ENCODE data around the gene ZNF768. TPM values are rescaled to one million over a fixed set of nuclear protein-coding genes. Genes with fewer than 3 reads are reported as not detected.
A peak's percentile ranks its signal among the peaks of the same experiment; 100 is the strongest.

ZNF768 gene
- total and polyA plus RNA-seq, 2 of the 13 experiments (the other 11 are each of a cell fraction or from before 2014, with no cell fraction given): 26.7 to 34.4 TPM

DNA sequence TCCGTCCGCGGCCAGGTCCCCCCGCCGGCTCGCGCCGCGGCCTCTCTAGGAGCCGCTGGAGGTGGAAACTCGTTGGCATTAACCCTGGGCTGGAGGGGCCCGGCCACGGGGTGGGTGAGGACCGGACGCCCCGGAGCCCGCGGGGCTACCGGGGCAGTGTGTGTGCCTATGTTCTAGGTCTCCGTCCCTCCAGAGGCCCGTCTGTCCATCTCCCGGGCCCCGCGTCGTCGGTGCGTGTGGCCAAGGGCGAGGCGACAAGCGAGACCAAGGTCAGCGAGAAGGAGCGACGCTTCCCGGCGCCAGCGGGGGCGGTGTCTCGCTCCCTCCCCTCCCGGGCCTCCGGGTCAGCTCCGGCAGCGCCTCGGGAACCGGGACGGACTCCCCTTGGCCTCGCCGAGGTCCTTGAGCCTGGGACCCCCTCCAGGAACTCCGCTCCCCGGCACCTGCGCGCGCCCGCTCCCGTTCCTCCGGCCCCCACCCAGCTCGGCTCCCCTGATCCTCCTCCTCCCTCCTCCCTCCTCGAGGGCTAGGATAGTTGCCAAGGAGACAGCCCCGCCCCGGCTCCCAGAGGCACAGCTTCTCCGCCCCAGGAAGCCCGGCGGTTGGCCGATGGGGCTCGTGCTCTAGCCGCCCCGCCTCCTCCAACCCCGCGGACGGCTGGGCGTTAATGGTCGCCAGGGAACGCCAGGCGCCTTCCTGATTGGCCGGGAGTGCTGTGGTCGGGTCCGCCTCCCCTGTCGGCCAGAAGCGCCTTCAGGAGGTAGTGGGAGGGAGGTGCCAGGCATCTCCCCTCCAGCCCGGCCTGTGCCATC is 663 bp upstream of the ZNF768 start (continued):
- TF ChIP-seq LCORL (IDR thresholded peaks at IDR 0.05) (no peak), LCORL (CRISPR knock-in tag; IDR thresholded peaks at IDR 0.05) (peak; percentile 81), HNRNPH1 (optimal IDR thresholded peaks at IDR 0.05; ENCODE audit: low read depth, low read length) (no peak), ZNF274 (CRISPR knock-in tag; IDR thresholded peaks at IDR 0.05) (peak; percentile 79; the same call in 1 of the 2 replicates), BRCA1 (CRISPR knock-in tag; IDR thresholded peaks at IDR 0.05) (no peak; the same call in 1 of the 2 replicates), ZNF441 (CRISPR knock-in tag; IDR thresholded peaks at IDR 0.05; ENCODE audit: borderline replicate concordance) (no peak; the same call in 1 of the 2 replicates), ZNF292 (CRISPR knock-in tag; IDR thresholded peaks at IDR 0.05; ENCODE audit: borderline replicate concordance, low read depth) (peak; percentile 70; the same call in 1 of the 2 replicates), ZNF333 (CRISPR knock-in tag; IDR thresholded peaks at IDR 0.05; ENCODE audit: borderline replicate concordance) (0 out of 2 replicates have a peak, but pooled peaks have one; percentile 83), RXRB (CRISPR knock-in tag; IDR thresholded peaks at IDR 0.05; ENCODE audit: borderline replicate concordance) (peak; percentile 31; the same call in 1 of the 2 replicates), RBM22 (optimal IDR thresholded peaks at IDR 0.05; ENCODE audit: low read length) (no peak), KAT7 (CRISPR knock-in tag; IDR thresholded peaks at IDR 0.05; ENCODE audit: borderline replicate concordance) (peak; percentile 42; the same call in 1 of the 2 replicates), ZFP41 (CRISPR knock-in tag; IDR thresholded peaks at IDR 0.05; ENCODE audit: borderline replicate concordance) (no peak), ZNF709 (CRISPR knock-in tag; IDR thresholded peaks at IDR 0.05) (peak; percentile 64; the same call in 1 of the 2 replicates), ZNF232 (CRISPR knock-in tag; IDR thresholded peaks at IDR 0.05; ENCODE audit: borderline replicate concordance) (peak; percentile 61; the same call in 1 of the 2 replicates)
- TF ChIP-seq, protein P1, sequence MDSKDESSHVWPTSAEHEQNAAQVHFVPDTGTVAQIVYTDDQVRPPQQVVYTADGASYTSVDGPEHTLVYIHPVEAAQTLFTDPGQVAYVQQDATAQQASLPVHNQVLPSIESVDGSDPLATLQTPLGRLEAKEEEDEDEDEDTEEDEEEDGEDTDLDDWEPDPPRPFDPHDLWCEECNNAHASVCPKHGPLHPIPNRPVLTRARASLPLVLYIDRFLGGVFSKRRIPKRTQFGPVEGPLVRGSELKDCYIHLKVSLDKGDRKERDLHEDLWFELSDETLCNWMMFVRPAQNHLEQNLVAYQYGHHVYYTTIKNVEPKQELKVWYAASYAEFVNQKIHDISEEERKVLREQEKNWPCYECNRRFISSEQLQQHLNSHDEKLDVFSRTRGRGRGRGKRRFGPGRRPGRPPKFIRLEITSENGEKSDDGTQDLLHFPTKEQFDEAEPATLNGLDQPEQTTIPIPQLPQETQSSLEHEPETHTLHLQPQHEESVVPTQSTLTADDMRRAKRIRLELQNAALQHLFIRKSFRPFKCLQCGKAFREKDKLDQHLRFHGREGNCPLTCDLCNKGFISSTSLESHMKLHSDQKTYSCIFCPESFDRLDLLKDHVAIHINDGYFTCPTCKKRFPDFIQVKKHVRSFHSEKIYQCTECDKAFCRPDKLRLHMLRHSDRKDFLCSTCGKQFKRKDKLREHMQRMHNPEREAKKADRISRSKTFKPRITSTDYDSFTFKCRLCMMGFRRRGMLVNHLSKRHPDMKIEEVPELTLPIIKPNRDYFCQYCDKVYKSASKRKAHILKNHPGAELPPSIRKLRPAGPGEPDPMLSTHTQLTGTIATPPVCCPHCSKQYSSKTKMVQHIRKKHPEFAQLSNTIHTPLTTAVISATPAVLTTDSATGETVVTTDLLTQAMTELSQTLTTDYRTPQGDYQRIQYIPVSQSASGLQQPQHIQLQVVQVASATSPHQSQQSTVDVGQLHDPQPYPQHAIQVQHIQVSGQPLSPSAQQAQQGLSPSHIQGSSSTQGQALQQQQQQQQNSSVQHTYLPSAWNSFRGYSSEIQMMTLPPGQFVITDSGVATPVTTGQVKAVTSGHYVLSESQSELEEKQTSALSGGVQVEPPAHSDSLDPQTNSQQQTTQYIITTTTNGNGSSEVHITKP (CRISPR knock-in tag; IDR thresholded peaks at IDR 0.05; ENCODE audit: low read depth): peak; percentile 56
- TF ChIP-seq, protein P2, sequence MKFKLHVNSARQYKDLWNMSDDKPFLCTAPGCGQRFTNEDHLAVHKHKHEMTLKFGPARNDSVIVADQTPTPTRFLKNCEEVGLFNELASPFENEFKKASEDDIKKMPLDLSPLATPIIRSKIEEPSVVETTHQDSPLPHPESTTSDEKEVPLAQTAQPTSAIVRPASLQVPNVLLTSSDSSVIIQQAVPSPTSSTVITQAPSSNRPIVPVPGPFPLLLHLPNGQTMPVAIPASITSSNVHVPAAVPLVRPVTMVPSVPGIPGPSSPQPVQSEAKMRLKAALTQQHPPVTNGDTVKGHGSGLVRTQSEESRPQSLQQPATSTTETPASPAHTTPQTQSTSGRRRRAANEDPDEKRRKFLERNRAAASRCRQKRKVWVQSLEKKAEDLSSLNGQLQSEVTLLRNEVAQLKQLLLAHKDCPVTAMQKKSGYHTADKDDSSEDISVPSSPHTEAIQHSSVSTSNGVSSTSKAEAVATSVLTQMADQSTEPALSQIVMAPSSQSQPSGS (CRISPR knock-in tag; IDR thresholded peaks at IDR 0.05): no peak
- TF ChIP-seq, protein P3, sequence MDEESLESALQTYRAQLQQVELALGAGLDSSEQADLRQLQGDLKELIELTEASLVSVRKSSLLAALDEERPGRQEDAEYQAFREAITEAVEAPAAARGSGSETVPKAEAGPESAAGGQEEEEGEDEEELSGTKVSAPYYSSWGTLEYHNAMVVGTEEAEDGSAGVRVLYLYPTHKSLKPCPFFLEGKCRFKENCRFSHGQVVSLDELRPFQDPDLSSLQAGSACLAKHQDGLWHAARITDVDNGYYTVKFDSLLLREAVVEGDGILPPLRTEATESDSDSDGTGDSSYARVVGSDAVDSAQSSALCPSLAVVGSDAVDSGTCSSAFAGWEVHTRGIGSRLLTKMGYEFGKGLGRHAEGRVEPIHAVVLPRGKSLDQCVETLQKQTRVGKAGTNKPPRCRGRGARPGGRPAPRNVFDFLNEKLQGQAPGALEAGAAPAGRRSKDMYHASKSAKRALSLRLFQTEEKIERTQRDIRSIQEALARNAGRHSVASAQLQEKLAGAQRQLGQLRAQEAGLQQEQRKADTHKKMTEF (CRISPR knock-in tag; IDR thresholded peaks at IDR 0.05): peak; percentile 73
- TF ChIP-seq, protein P4, sequence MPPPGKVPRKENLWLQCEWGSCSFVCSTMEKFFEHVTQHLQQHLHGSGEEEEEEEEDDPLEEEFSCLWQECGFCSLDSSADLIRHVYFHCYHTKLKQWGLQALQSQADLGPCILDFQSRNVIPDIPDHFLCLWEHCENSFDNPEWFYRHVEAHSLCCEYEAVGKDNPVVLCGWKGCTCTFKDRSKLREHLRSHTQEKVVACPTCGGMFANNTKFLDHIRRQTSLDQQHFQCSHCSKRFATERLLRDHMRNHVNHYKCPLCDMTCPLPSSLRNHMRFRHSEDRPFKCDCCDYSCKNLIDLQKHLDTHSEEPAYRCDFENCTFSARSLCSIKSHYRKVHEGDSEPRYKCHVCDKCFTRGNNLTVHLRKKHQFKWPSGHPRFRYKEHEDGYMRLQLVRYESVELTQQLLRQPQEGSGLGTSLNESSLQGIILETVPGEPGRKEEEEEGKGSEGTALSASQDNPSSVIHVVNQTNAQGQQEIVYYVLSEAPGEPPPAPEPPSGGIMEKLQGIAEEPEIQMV (CRISPR knock-in tag; IDR thresholded peaks at IDR 0.05; ENCODE audit: low read depth): no peak
- TF ChIP-seq, protein P5, sequence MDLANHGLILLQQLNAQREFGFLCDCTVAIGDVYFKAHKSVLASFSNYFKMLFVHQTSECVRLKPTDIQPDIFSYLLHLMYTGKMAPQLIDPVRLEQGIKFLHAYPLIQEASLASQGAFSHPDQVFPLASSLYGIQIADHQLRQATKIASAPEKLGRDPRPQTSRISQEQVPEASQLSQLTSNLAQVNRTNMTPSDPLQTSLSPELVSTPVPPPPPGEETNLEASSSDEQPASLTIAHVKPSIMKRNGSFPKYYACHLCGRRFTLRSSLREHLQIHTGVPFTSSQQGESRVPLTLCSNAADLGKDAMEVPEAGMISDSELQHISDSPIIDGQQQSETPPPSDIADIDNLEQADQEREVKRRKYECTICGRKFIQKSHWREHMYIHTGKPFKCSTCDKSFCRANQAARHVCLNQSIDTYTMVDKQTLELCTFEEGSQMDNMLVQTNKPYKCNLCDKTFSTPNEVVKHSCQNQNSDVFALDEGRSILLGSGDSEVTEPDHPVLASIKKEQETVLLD (CRISPR knock-in tag; IDR thresholded peaks at IDR 0.05; ENCODE audit: low read depth): peak; percentile 68; the same call in 1 of the 2 replicates

Data from HepG2 (cell line).